ENCODE results near the gene FAM221A.
A peak's percentile ranks its signal among the peaks of the same experiment; 100 is the strongest.
"Not testable (repeated sequence)": the region's sequence is repeated elsewhere in the genome, so short reads cannot be mapped to it uniquely, and the experiment has no call there.

FAM221A gene

DNA sequence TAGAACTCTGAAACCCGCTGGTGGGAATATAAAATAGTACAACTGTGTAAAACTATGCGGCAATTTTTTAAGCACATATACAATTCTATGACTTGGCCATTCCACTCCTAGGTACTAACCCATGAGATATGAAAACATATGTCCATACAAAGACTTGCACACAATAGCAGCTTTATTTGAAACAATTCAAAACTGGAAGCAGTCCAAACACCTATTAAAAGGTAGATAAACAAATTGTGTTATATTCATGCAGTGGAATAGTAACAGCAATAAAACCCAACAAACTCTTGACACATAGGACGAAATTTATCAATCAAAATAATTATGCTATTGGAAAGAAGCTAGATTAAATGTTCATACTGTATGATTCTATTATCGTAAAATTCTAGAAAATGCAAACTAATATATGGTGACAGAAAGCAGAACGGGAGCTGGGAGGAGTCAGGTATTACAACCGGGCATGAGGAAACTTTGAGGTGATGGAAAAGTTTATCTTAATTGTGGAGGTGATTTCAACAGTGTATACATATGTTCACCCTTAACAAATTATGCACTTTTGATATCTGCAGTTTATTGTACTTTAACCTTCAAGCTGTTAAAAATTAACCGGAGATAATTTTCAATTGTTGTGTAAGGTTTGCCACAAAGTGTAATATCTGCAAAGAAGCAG is 29.2 kb downstream of the FAM221A start:
- DNase-seq: no peak

DNA sequence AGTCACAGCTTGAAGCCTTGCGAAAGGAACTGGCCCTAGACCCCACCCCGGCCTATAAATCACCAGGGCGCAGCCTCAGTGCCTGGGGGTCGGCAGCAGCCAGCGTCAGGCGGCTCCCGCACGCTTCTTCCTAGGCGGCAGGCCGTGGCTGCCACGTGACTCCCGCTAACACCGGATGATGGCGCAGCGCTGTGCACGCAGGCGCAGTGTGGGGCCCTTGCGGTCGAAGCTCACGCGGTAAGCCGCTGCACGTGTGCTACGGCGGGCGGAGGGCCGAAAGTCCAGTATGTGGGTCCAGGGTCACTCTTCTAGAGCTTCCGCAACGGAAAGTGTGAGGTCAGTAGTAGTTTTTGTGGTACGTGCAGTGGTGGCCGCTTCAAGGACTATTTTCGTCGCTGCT is 30.0 kb downstream of the FAM221A start, which contains the start of gene STK31:
STK31 (plus strand) TSS at position 220 of the 400 bp plus-strand sequence; CDS start at position 287, 67 bp downstream.
- no peak for DNase-seq

DNA sequence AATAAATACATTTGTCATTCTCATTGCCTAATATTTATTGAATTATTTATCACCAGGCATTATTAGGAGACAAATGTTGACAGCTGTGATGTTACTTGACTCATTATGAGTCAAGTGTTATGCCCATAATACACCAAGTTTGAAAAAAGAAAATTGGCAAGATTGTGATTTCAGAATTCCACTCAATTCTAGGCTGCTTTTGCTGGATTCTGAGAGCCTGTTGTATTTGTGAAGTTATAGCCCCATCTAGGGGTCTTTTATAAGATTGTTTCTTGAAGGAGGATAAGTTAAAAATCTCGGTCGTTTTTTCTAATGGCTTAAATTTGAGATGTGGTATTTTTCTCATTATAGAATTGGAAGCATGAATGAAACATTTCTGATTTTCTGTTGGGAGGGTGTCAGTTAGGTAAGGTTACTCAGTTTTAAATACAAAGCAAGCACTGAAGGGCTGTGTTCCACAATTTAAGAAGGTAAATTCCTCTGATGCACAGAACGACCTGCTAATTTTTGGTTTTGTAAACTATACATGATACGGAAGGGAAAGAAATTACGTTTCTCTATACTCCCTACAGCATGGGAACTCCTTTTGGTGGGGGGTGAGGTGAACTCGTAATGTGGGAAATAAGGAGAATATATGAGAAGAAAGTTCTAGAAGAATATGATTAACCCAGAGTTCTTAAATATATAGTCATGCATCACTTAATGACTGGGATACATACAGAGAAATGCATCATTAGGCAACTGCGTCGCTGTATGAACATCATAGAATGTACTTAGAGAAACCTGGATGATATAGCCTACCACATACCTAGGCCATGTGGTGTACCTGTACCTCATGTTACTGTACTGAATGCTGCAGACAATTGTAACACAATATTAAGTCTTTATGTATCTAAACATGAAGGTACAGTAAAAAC is 32.6 kb downstream of the FAM221A start:
- peak; percentile 28 for DNase-seq

DNA sequence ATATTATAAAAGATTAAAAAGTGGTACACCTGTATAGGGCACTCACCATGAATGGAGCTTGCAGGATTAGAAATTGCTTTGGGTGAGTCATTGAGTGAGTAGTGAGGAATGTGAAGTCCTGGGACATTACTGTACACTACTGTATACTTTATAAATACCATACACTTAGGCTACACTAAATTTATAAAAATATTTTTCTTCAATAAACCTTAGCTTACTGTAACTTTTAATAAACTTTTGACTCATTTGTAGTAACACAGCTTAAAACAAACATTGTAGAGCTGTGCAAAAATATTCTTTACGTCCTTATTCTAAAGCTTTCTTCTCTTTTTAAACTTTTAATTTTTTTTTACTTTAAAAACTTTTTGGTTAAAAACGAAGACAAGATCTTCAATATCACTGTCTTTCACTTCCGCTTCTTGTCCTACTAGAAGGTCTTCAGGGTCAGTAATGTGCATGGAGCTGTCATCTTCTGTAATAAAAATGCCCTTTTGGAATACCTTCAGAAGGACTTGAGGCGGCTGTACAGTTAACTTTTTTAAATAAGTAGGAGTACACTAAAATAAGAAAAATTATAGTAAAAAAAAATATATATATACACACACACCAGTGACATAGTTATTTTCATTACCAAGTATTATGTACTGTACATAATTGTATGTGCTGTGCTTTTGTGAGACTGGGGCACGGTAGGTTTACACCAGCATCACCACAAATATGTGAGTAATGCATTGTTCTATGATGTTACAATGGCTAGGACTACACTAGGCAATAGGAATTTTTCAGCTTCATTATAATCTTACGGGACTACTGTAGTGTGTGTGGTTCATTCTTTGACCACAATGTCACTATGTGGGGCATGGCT is 33.5 kb downstream of the FAM221A start:
- DNase-seq: no peak

DNA sequence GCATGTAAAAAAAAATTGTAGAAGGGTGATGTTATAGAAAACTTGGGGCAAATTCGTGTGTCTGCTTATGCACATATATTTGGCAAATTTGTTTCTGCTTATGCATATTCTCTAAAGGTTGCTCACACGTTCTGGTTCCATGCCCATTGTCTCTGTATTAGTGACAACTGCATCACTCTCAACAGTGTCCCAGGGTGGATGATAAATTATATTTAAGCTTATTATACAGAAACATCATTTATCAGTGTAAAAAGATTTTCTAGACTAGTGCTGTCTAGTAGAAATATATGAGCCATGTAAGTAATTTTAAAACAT is 34.1 kb downstream of the FAM221A start:
- no peak for DNase-seq

DNA sequence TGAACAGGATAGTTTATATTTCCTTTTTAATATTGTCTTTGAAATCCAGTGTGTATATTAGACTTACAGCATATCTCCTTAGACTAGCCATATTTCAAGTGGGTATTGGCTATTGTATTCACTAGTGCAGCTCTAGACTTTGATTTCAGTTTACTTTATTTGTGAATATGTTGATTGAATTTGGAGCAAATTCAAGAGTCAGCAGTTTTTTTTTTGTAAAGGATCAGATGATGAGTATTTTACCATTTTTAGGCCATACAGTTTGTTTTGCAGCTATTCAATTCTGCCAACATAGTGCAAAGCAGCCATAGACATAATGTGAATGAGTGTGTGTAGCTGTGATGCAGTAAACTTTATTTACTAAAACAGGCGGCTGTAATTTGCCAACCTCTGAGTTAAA is 34.6 kb downstream of the FAM221A start:
- no peak for DNase-seq

DNA sequence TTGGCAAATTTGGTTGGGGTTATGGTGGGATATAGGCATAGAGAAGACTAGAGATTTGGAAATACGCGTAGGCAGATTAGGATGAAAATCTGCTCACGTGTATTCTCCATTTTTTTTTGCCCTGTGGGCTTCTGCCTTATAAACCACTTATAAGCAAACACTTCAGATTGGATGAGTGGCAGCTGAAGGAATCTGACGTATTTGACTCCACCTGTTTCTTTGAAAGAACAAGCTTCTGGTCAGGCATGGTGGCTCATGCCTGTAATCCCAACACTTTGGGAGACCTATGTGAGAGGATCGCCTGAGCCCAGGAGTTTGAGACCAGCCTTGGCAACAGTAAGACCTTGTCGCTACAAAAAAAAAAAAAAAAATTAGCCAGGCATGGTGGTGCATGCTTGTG is 35.1 kb downstream of the FAM221A start:
- no peak for DNase-seq

DNA sequence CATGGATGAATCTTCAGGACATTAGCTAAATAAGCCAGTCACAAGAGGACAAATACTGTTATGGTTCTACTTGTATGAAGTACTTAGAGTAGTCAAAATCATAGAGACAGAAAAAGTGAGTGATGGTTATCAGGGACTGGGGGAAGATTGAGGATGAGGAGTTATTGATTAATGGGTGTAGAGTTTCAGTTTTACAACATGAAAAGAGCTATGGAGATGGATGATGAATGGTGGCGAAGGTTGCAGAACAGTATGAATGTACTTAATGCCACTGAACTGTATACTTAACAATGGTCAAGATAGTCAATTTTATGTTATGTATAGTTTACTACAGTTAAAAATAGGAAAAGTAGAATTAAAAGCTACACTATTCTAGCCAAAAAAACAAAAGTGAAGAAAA is 37.8 kb downstream of the FAM221A start:
- no peak for DNase-seq

DNA sequence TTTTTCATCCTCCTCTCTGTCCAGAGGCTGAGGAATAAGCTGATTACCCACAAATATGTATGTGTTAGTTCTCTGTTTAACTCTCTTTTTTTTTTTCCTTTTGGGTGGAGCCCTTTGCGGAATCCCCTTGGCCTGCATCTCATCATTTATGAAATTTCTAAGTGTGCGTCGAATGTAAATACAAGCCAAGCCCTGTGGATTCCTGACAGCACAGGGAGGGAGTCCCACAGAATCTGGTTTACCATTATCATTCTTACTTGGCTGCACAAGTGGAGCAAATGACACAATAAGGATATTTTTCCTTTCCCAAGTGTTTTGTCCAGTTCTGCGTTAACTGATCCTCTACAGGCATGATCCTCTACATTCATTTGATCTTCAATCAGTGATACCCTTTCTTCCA is 41.5 kb downstream of the FAM221A start:
- DNase-seq: no peak

DNA sequence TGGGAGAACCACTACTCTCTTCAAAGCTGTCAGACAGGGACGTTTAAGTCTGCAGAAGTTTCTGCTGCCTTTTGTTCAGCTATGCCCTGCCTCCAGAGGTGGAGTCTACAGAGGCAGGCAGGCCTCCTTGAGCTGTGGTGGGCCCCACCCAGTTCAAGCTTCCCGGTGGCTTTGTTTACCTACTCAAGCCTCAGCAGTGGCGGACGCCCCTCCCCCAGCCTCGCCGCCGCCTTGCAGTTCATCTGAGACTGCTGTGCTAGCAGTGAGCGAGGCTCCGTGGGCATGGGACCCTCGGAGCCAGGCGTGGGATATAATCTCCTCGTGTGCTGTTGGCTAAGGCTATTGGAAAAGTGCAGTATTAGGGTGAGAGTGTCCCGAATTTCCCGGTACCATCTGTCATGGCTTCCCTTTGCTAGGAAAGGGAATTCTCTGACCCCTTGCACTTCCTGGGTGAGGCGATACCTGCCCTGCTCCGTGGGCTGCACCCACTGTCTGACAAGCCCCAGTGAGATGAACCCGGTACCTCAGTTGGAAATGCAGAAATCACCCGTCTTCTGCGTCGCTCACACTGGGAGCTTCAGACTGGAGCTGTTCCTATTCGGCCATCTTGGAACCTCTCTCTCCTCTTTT is 42.7 kb downstream of the FAM221A start:
- not testable (repeated sequence) for DNase-seq

DNA sequence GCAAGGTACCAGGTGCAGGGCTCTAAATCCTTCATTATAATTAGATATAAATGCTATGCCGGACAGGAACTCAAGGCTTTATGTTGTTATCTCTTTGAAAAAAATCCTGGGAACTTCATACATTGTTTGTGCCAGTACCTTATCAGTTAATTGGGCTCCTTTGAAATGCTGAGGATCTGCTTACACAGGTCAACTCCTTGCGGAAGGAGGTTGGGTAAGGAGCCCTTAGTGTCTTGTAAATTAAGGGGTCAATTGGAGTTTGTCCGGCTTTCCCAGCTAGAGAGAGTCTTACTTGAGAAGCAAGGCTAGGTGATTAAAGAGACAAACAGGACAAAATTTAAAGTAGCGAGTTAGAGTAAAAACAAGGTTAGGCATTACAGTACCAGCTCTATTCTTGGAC is 44.1 kb downstream of the FAM221A start:
- DNase-seq: not testable (repeated sequence)

DNA sequence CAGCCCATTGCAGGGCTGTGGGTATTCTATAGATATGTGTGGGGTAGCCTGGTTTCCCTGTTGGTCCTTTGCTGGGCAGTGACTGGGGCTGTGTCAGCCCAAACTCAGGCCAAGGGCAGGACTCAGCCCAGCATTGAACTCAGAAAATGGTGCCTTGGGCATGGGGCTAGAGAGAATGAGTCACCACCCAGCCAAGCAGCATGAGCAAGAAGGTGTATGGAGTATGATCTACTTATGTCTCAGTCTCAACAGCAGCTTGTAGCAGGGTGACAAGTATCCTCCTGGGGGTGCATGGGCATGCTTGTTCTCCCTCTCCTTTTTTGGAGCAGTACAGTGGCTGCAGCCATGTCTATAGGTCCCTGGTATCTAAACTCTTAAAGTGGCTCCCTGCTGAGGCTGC is 62.1 kb downstream of the FAM221A start:
- DNase-seq: no peak

DNA sequence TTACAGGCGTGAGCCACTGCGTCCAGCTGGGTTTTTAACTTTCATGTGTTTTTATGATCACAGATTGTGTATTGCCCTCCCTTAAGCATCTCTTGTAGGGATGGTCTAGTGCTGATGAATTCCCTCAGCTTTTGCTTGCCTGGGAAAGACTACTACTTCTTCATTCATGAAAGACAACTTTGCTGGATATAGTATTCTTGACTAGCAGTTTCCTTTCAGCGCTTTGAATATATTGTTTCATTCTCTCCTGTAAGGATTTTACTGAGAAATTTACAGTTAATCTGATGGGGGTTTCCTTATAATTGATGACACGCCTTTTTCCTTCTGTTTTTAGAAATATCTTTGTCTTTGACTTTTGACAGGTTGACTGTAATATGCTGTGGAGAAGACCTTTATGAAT is 63.2 kb downstream of the FAM221A start:
- DNase-seq: no peak

DNA sequence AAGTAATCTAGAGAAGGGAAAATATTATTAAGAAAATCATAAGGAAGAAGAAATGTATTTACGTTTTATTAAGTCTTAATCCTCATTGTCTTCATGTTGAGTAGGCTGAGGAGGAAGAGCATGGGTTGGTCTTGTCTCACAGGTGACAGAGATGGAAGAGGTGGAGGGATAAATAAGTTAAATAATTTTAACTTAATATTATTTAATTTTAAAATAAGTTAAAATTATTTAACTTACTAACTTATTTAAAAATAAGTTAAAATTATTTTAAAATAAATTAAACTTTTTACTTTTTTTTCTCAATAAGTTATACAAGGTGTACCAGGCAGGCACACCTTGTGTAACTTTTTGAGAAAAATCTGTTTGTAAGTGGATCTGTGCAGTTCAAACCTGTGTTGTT is 66.6 kb downstream of the FAM221A start:
- DNase-seq: no peak

DNA sequence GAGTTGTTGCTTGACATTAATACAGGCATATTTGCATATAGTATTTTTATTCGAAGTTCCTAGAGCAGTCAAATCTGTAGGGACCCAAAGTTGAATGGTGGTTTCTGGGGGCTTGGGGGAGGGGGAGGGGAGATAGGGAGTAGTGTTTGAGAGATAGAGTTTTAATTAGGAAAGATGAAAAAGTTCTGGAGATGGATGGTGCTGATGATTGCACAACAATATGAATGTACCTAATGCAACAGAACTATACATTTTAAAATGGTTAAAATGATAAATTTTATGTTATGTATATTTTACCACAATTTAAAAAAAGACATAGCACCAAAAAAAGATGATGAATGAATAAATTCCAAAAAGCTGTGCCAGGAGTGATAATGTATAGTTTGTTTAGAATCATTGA is 71.9 kb downstream of the FAM221A start:
- no peak for DNase-seq

All from KG1 (cell line).